GM12873 (cell line): Measurements from ENCODE around the gene FBXO38.

Experiments
- TF ChIP-seq, protein P1 (sequence below): IDR thresholded peaks from 2 replicates; pipeline ENCODE4 v1.5.1; 2012; ENCODE audit warnings: low read depth, mild to moderate bottlenecking, moderate library complexity, low read length, control low read depth; ENCODE audit not compliant: insufficient read depth; ENCODE audit errors: missing control alignments

Gene FBXO38, protein sequence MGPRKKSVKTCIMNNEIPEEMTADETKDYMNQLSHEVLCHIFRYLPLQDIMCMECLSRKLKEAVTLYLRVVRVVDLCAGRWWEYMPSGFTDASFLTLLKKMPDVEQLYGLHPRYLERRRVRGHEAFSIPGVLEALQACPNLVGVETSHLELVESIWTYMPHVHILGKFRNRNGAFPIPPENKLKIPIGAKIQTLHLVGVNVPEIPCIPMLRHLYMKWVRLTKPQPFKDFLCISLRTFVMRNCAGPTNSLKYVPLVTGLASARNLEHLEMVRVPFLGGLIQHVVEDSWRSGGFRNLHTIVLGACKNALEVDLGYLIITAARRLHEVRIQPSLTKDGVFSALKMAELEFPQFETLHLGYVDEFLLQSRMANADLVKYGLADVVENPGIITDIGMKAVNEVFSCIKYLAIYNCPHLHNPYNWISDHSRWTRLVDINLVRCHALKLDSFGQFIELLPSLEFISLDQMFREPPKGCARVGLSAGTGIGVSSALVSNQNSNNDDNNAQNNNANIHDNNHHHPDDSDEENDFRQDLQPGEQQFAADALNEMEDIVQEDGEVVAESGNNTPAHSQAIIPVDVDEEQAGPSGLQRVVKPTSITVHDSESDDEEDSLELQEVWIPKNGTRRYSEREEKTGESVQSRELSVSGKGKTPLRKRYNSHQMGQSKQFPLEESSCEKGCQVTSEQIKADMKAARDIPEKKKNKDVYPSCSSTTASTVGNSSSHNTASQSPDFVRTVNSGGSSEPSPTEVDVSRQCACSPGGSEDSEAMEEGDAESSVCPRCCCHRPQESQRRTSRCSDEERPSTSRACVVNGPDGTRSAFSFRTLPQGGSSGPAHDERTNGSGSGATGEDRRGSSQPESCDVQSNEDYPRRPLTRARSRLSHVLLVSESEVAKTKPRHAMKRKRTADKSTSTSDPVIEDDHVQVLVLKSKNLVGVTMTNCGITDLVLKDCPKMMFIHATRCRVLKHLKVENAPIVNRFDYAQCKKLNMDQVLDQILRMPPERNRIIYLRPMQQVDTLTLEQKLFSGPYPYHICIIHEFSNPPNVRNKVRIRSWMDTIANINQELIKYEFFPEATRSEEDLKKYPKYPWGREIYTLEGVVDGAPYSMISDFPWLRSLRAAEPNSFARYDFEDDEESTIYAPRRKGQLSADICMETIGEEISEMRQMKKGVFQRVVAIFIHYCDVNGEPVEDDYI

DNA sequence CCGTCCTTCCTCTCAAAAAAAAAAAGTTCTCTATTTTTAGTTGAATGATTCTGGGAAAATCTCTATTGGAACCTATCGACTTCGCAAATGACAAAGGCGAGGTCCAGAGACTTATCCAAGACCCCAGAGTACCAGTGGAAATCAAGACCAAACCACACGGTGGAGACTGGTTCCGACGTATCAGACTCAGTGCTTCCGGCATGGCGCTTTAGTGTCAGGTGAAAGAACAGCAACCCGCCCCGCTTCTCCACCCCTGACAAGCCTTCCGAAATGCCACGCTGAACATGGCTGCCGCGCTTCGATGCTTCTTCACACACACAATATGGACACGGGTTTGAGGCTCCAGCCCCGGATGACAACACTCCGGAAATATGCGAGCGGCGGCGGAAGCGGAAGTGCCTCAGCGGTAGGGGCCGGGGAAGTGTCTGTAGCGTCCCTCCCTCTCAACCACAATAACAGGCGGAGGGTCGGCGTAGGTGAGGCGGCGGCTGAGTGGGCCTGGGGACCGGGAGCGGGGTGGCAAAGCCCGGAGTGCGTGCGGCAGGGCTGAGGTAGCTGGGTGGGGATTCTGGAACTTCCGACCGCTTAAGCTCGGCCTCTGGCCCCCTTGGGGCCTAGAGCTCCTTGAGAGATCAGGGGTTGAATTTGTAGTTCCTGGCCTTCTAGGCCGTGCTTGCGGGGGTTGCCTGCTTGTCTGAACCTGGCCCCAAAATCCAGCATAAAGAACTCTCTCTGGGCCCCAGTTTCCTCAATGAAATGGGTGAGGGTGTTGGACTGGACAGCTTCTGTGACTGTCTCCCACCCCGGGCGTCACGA lies at the start of gene FBXO38:
FBXO38 (plus strand) TSS at position 395 of the 816 bp plus-strand sequence. CDS start 10,819 bp downstream, outside the sequence.
- TF ChIP-seq, protein P1, sequence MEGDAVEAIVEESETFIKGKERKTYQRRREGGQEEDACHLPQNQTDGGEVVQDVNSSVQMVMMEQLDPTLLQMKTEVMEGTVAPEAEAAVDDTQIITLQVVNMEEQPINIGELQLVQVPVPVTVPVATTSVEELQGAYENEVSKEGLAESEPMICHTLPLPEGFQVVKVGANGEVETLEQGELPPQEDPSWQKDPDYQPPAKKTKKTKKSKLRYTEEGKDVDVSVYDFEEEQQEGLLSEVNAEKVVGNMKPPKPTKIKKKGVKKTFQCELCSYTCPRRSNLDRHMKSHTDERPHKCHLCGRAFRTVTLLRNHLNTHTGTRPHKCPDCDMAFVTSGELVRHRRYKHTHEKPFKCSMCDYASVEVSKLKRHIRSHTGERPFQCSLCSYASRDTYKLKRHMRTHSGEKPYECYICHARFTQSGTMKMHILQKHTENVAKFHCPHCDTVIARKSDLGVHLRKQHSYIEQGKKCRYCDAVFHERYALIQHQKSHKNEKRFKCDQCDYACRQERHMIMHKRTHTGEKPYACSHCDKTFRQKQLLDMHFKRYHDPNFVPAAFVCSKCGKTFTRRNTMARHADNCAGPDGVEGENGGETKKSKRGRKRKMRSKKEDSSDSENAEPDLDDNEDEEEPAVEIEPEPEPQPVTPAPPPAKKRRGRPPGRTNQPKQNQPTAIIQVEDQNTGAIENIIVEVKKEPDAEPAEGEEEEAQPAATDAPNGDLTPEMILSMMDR: peak; percentile 30

DNA sequence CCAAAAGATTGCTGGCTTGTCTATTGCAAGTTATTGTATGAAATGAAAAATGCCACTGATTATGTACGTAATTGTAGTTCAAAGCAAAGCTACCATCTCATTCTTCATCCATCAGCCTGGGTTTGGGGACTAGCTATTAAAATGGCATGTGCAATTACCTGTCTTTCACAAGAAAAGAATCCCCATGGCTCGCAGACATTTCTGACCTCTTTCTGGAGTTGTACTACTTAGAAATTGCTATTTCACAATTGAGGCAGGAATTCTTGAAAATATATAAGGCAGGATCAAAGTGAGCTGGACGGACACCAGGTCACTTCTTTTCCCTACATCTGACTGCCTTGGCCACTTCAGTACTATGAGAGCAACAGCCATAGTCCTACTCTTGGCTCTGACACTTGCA lies 48.5 kb upstream of the FBXO38 start, which contains the start of gene SPINK9:
SPINK9 (plus strand) TSS at position 301 of the 400 bp plus-strand sequence; CDS start at position 356, 55 bp downstream.
- TF ChIP-seq, protein P1: no peak

DNA sequence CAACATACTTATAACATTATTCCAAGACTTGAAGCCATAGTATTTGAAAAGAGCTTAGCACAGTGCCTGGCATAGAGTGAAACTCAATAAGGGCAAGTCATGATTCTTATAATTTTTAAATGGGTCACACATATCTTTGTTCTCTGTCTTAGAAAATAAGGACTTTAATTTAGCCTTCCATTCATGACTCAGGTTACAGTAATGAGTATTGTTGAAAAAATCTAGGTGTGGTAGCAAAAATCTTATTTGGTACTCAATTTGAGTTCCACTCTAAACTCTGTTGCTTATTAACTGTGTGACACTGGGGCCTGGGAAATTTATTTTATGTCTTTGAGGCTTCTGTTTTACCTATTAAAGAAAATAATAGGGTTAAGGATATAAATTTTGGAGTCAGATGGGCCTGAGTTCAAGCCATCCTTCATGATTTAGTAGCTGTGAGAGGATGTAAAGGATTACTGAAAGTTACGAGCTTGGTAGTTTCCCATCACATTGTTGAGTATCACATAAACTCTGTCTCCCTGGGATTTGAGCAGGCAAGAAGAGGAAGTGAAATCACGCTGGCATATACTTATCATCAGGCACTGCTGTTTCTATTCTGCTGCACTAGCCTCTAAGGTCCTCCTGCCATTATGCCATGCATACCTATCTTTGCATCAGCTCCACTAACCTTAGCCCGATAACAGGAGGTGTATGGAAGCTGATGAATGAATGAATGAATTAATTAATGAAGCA lies 46.9 kb upstream of the FBXO38 start:
- TF ChIP-seq, protein P1: no peak

DNA sequence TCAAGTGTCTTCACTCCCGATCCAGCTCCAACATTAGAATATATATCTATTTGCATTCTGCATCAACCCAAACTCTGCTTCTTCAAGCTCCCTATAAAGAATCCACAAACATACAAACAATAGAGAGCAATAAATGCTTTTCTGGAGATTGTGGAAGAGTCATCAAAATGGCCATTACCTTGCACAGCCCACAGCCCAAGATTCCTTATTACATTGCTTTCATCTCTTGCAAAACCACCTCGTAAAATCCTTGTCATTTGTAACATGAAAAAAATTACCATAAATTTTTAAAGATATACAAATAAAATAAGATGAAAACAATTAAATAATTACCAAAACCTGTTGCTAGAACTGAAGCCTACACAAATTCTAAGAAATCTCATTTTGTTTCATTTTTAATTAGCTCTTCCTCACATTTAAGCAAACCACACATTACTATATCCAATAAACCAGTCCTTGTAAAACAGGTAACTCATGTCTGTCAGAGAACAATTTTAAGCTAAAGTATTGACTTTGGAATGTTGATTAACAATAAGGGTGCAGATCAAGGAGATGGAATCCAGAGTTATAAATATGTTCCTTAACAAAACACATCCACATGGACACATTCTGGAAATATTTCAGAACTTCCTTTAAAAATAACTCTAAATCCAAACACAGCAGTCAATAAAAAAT lies 41.2 kb upstream of the FBXO38 start:
- TF ChIP-seq, protein P1: no peak

DNA sequence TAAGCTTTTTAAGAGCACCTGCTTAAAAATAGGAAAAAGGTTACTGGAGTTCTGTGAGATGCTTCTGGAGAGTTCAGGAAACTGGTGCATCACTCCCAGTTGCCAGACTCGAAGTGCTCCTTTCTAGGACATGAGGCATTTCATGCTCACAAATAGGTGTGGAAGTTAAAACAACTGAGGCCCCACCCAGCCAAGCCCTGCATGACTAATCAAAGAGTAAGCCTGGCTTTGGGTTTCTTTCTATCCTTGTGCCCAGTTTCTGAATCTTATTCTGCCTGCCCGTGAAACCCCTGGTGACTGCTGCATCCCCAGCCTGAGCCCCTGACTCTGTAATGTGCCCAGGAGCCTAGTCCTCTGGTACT lies 40.7 kb upstream of the FBXO38 start:
- TF ChIP-seq, protein P1: no peak
